Nephron progenitor cell (in vitro differentiated cells): Measurements from ENCODE around the gene HYCC2.

Source experiments
- DNase-seq: peaks from one replicate; pipeline ENCODE4 v3.0.0; 2021
- H3K27ac Mint-ChIP-seq: 2 replicates; pipeline ENCODE4 v1.8.0; 2021; ENCODE audit warnings: mild to moderate bottlenecking, moderate library complexity, mixed read lengths
- H3K27me3 Mint-ChIP-seq: 2 replicates; pipeline ENCODE4 v1.8.0; 2021; ENCODE audit warnings: mild to moderate bottlenecking, low read depth, mixed read lengths; ENCODE audit not compliant: poor library complexity
- H3K36me3 Mint-ChIP-seq: 2 replicates; pipeline ENCODE4 v1.8.0; 2021; ENCODE audit warnings: low read depth, mixed read lengths
- H3K4me1 Mint-ChIP-seq: 2 replicates; pipeline ENCODE4 v1.8.0; 2021; ENCODE audit warnings: mixed read lengths
- H3K4me3 Mint-ChIP-seq: 2 replicates; pipeline ENCODE4 v1.8.0; 2021; ENCODE audit warnings: mild to moderate bottlenecking, moderate library complexity, mixed read lengths
- H3K9me3 Mint-ChIP-seq: 2 replicates; pipeline ENCODE4 v1.8.0; 2021; ENCODE audit warnings: mild to moderate bottlenecking, moderate library complexity, mixed read lengths
- TF ChIP-seq, protein P1 (sequence below): fragments of 200-600 bp; sonication (generic); IDR thresholded peaks from 2 replicates; pipeline ENCODE4 v1.5.0; 2021; ENCODE audit warnings: antibody characterized with exemption

Gene HYCC2

DNA sequence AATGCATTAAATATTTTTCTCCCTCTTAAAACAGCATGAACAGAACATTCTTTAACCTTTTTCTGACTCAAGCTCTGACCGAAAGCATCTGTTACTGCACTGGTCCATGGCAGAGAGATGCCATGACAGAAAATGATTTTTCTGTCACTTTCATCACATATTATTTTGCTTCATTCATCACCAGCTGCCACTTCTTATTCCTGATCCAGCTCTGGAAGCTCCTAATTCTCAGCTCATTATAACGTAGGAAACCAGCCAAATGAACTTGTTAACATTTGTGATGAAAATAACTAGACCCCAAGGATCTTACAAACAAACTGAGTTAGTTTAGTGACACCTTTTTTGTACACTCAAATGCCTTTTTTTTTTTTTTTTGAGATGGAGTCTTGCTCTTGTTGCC is 36.9 kb upstream of the HYCC2 start:
- no peak overlapping the region for H3K4me3 Mint-ChIP-seq
- DNase-seq: no peak
- H3K27ac Mint-ChIP-seq: no peak overlapping the region
- no peaks in the 10 kb centered on the region for H3K36me3 Mint-ChIP-seq
- no peaks in the 10 kb centered on the region for H3K9me3 Mint-ChIP-seq
- peaks cover 3% of the 10 kb centered on the region for H3K27me3 Mint-ChIP-seq
- TF ChIP-seq, protein P1, sequence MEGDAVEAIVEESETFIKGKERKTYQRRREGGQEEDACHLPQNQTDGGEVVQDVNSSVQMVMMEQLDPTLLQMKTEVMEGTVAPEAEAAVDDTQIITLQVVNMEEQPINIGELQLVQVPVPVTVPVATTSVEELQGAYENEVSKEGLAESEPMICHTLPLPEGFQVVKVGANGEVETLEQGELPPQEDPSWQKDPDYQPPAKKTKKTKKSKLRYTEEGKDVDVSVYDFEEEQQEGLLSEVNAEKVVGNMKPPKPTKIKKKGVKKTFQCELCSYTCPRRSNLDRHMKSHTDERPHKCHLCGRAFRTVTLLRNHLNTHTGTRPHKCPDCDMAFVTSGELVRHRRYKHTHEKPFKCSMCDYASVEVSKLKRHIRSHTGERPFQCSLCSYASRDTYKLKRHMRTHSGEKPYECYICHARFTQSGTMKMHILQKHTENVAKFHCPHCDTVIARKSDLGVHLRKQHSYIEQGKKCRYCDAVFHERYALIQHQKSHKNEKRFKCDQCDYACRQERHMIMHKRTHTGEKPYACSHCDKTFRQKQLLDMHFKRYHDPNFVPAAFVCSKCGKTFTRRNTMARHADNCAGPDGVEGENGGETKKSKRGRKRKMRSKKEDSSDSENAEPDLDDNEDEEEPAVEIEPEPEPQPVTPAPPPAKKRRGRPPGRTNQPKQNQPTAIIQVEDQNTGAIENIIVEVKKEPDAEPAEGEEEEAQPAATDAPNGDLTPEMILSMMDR: no peak
- no peaks in the 10 kb centered on the region for H3K4me1 Mint-ChIP-seq

DNA sequence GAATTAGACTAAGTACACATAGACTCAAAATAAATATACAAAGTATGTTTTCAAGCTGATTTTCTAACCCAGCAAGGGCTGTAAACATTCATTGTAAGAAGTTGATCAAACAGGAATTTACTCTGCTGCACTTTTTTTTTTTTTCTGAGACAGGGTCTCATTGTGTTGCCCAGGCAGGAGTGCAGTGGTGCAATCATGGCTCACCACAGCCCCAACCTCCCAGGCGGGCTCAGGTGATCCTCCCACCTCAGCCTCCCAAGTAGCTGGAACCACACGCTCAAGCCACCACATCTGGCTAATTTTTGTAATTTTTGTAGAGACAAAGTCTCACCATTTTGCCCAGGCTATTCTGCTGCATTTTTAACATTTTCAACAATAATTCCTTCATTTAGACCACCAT is 36.2 kb upstream of the HYCC2 start:
- H3K4me3 Mint-ChIP-seq: no peak overlapping the region
- H3K36me3 Mint-ChIP-seq: no peaks in the 10 kb centered on the region
- no peak overlapping the region for H3K27ac Mint-ChIP-seq
- no peaks in the 10 kb centered on the region for H3K4me1 Mint-ChIP-seq
- no peak for DNase-seq
- peaks cover 3% of the 10 kb centered on the region for H3K27me3 Mint-ChIP-seq
- no peaks in the 10 kb centered on the region for H3K9me3 Mint-ChIP-seq
- TF ChIP-seq, protein P1: no peak

DNA sequence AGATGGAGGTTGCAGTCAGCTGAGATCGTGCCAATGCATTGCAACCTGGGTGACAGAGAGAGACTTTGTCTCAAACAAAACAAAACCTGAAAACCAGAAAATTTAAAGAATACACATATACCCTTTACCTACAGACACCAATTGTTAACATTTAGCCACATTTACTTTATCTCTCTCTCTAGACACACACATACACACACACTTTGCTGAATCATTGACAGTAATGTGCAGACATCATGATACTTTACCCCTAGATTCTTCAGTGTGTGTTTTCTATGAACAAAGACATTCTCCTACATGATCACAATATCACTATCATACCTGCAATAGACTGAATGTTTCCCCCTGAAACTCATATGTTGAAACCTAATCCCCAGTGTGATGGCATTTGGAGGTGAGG is 34.3 kb upstream of the HYCC2 start:
- Mint-ChIP-seq H3K27me3 (peaks cover 3% of the 10 kb centered on the region), H3K4me1 (no peaks in the 10 kb centered on the region), H3K9me3 (no peaks in the 10 kb centered on the region), H3K4me3 (no peak overlapping the region), H3K36me3 (no peaks in the 10 kb centered on the region), H3K27ac (no peak overlapping the region)
- no peak for DNase-seq
- TF ChIP-seq, protein P1: no peak

DNA sequence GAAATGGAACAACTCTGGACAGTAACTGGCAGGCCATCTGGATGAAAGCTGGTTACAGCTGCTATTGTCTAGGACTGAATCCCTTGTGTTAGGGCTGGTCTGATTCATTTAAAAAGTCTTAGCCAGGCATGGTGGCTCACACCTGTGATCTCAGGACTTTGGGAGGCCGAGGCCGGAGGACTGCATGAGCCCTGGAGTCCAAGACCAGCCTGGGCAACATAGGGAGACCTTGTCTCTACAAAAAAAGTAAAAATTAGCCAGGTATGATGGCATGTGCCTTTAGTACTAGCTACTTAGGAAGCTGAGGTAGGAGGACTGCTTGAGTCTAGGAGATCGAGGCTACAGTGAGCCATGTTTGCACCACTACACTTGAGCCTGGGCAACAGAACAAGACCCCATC is 29.0 kb upstream of the HYCC2 start:
- no peaks in the 10 kb centered on the region for H3K27me3 Mint-ChIP-seq
- DNase-seq: no peak
- no peak overlapping the region for H3K27ac Mint-ChIP-seq
- no peaks in the 10 kb centered on the region for H3K36me3 Mint-ChIP-seq
- TF ChIP-seq, protein P1: no peak
- H3K4me3 Mint-ChIP-seq: no peak overlapping the region
- peaks cover 4% of the 10 kb centered on the region for H3K9me3 Mint-ChIP-seq
- no peaks in the 10 kb centered on the region for H3K4me1 Mint-ChIP-seq

DNA sequence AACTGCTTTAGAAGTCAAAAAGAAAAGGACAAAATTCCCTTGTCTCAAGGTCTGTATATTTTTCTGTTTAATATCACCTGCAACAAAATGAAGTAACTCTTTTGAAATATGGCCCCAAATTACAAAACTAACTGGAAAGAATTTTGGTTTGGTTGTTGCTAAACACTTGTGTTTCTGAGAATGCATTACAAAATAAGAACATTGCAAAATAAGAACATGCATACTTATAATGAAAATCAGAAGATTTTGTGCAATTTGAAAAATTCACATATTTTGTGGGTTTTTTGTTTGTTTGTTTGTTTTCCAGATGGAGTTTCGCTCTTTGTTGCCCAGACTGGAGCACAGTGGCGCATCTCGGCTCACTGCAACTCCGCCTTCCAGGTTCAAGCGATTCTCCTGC is 22.1 kb upstream of the HYCC2 start:
- no peak overlapping the region for H3K27ac Mint-ChIP-seq
- no peaks in the 10 kb centered on the region for H3K4me1 Mint-ChIP-seq
- peaks cover 7% of the 10 kb centered on the region for H3K36me3 Mint-ChIP-seq
- peaks cover 4% of the 10 kb centered on the region for H3K9me3 Mint-ChIP-seq
- DNase-seq: no peak
- TF ChIP-seq, protein P1: no peak
- no peaks in the 10 kb centered on the region for H3K27me3 Mint-ChIP-seq
- H3K4me3 Mint-ChIP-seq: no peak overlapping the region

DNA sequence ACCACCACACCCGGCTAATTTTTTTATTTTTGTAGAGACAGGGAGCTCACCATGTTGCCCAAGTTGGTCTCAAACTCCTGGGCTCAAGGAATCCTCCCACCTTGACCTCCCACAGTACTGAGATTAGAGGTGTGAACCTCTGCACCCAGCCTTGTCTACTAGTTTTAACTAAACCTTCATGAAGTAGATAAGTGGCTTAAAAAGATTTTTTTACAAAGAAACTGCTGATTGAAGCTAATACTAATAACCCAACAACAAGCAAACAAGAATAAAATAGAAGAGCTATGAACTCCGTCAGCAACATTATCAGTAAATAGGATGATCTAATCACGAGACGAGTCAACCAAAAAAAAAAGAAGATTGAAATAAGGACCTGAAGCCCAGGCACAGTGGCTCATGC is 19.1 kb upstream of the HYCC2 start:
- Mint-ChIP-seq H3K9me3 (no peaks in the 10 kb centered on the region), H3K4me1 (no peaks in the 10 kb centered on the region), H3K4me3 (no peak overlapping the region), H3K27me3 (no peaks in the 10 kb centered on the region), H3K27ac (peak overlapping the region; percentile 64), H3K36me3 (peaks cover 34% of the 10 kb centered on the region)
- no peak for DNase-seq
- TF ChIP-seq, protein P1: no peak
